SK-N-SH treated with all-trans-retinoic acid at 6 μM for 48 hours (cell line): ENCODE results near the gene PTPN6.

Experiments
- ATAC-seq: fragments of 200-7000 bp; cut with Tn5 transposase; 3 replicates; pipeline ENCODE4 v1.9.1; 2020; ENCODE audit warnings: mild to moderate bottlenecking, moderate library complexity
- ARNTL ChIP-seq: fragments of 450-650 bp; formaldehyde crosslinking; IDR thresholded peaks from 2 replicates; pipeline ENCODE4 v1.5.0; 2020; ENCODE audit warnings: low read depth, mild to moderate bottlenecking, moderate library complexity, borderline replicate concordance
- BACH2 ChIP-seq: fragments of 250-450 bp; sonication (Bioruptor Pico); IDR thresholded peaks from 2 replicates; pipeline ENCODE4 v1.9.0; 2021; ENCODE audit warnings: mild to moderate bottlenecking, borderline replicate concordance
- CSDC2 ChIP-seq: fragments of 250-450 bp; sonication (Bioruptor Pico); IDR thresholded peaks from 2 replicates; pipeline ENCODE4 v1.5.0; 2020; ENCODE audit warnings: mild to moderate bottlenecking, moderate library complexity
- ESRRG ChIP-seq: fragments of 250-450 bp; sonication (Bioruptor Pico); IDR thresholded peaks from 2 replicates; pipeline ENCODE4 v1.6.1; 2021; ENCODE audit warnings: mild to moderate bottlenecking
- GLIS3 ChIP-seq: fragments of 250-450 bp; sonication (Bioruptor Pico); IDR thresholded peaks from 2 replicates; pipeline ENCODE4 v1.5.0; 2020; ENCODE audit warnings: mild to moderate bottlenecking, moderate library complexity
- ISL1 ChIP-seq: fragments of 250-450 bp; sonication (Bioruptor Pico); IDR thresholded peaks from 2 replicates; pipeline ENCODE4 v2.1.2; 2022; ENCODE audit warnings: mild to moderate bottlenecking, moderate library complexity
- OSR1 ChIP-seq: fragments of 250-450 bp; sonication (Bioruptor Pico); IDR thresholded peaks from 2 replicates; pipeline ENCODE4 v1.8.0; 2022; ENCODE audit warnings: moderate library complexity, mild to moderate bottlenecking, inconsistent platforms
- PPARA ChIP-seq: fragments of 250-450 bp; sonication (Bioruptor Pico); IDR thresholded peaks from 2 replicates; pipeline ENCODE4 v1.5.0; 2020; ENCODE audit warnings: mild to moderate bottlenecking, borderline replicate concordance
- RARB ChIP-seq: fragments of 250-450 bp; sonication (Bioruptor Pico); IDR thresholded peaks from 2 replicates; pipeline ENCODE4 v1.8.0; 2021; ENCODE audit warnings: mild to moderate bottlenecking, moderate library complexity
- SNAI2 ChIP-seq: fragments of 250-450 bp; sonication (Bioruptor Pico); IDR thresholded peaks from 2 replicates; pipeline ENCODE4 v1.5.0; 2020; ENCODE audit warnings: mild to moderate bottlenecking, moderate library complexity
- TOX ChIP-seq: fragments of 250-450 bp; sonication (Bioruptor Pico); IDR thresholded peaks from 2 replicates; pipeline ENCODE4 v1.8.0; 2021; ENCODE audit warnings: mild to moderate bottlenecking, moderate library complexity, borderline replicate concordance
- ZC3H10 ChIP-seq: fragments of 250-450 bp; sonication (Bioruptor Pico); IDR thresholded peaks from 2 replicates; pipeline ENCODE4 v1.5.1; 2021; ENCODE audit warnings: mild to moderate bottlenecking, moderate library complexity
- ZFP3 ChIP-seq: fragments of 250-450 bp; sonication (Bioruptor Pico); IDR thresholded peaks from 2 replicates; pipeline ENCODE4 v1.5.0; 2020; ENCODE audit warnings: mild to moderate bottlenecking, moderate library complexity
- ZFP30 ChIP-seq: fragments of 450-650 bp; formaldehyde crosslinking; IDR thresholded peaks from 2 replicates; pipeline ENCODE4 v1.5.0; 2022; ENCODE audit warnings: mild to moderate bottlenecking, moderate library complexity
- ZNF8 ChIP-seq: fragments of 450-650 bp; formaldehyde crosslinking; IDR thresholded peaks from 2 replicates; pipeline ENCODE4 v1.5.0; 2020; ENCODE audit warnings: mild to moderate bottlenecking, moderate library complexity
- TF ChIP-seq, protein P1 (sequence below): fragments of 250-450 bp; sonication (Bioruptor Pico); IDR thresholded peaks from 2 replicates; pipeline ENCODE4 v1.5.0; 2020; ENCODE audit warnings: mild to moderate bottlenecking, moderate library complexity
- TF ChIP-seq, protein P2 (sequence below): fragments of 250-450 bp; sonication (Bioruptor Pico); IDR thresholded peaks from 2 replicates; pipeline ENCODE4 v1.8.0; 2021; ENCODE audit warnings: low read depth, mild to moderate bottlenecking, moderate library complexity, borderline replicate concordance
- TF ChIP-seq, protein P3 (sequence below): fragments of 250-450 bp; sonication (Bioruptor Pico); IDR thresholded peaks from 2 replicates; pipeline ENCODE4 v1.8.0; 2020; ENCODE audit warnings: mild to moderate bottlenecking, moderate library complexity, borderline replicate concordance
- TF ChIP-seq, protein P4 (sequence below): fragments of 250-450 bp; sonication (Bioruptor Pico); IDR thresholded peaks from 2 replicates; pipeline ENCODE4 v1.5.1; 2021; ENCODE audit warnings: mild to moderate bottlenecking, moderate library complexity

Gene PTPN6

DNA sequence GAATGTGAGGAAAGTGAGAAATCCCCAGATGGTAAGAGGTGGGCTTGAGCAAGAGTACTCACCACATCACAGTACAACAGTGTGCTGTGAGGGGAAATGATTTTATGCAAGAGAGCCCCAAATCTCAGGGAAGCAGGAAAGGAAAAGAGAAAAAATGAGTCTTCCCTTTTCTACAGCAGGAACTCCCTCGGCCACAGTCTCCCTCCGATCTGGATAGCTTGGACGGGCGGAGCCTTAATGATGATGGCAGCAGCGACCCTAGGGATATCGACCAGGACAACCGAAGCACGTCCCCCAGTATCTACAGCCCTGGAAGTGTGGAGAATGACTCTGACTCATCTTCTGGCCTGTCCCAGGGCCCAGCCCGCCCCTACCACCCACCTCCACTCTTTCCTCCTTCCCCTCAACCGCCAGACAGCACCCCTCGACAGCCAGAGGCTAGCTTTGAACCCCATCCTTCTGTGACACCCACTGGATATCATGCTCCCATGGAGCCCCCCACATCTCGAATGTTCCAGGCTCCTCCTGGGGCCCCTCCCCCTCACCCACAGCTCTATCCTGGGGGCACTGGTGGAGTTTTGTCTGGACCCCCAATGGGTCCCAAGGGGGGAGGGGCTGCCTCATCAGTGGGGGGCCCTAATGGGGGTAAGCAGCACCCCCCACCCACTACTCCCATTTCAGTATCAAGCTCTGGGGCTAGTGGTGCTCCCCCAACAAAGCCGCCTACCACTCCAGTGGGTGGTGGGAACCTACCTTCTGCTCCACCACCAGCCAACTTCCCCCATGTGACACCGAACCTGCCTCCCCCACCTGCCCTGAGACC, 15.6 kb upstream of the PTPN6 start:
- no peak for ATAC-seq
- TF ChIP-seq SNAI2 (no peak), ZFP30 (no peak), GLIS3 (CRISPR knock-in tag) (no peak), ZC3H10 (CRISPR knock-in tag) (no peak), ZFP3 (CRISPR knock-in tag) (no peak), RARB (CRISPR knock-in tag) (no peak), ESRRG (no peak), OSR1 (CRISPR knock-in tag) (no peak), PPARA (CRISPR knock-in tag) (no peak)
- TF ChIP-seq, protein P1, sequence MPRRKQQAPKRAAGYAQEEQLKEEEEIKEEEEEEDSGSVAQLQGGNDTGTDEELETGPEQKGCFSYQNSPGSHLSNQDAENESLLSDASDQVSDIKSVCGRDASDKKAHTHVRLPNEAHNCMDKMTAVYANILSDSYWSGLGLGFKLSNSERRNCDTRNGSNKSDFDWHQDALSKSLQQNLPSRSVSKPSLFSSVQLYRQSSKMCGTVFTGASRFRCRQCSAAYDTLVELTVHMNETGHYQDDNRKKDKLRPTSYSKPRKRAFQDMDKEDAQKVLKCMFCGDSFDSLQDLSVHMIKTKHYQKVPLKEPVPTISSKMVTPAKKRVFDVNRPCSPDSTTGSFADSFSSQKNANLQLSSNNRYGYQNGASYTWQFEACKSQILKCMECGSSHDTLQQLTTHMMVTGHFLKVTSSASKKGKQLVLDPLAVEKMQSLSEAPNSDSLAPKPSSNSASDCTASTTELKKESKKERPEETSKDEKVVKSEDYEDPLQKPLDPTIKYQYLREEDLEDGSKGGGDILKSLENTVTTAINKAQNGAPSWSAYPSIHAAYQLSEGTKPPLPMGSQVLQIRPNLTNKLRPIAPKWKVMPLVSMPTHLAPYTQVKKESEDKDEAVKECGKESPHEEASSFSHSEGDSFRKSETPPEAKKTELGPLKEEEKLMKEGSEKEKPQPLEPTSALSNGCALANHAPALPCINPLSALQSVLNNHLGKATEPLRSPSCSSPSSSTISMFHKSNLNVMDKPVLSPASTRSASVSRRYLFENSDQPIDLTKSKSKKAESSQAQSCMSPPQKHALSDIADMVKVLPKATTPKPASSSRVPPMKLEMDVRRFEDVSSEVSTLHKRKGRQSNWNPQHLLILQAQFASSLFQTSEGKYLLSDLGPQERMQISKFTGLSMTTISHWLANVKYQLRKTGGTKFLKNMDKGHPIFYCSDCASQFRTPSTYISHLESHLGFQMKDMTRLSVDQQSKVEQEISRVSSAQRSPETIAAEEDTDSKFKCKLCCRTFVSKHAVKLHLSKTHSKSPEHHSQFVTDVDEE (CRISPR knock-in tag) = no peak
- TF ChIP-seq, protein P2, sequence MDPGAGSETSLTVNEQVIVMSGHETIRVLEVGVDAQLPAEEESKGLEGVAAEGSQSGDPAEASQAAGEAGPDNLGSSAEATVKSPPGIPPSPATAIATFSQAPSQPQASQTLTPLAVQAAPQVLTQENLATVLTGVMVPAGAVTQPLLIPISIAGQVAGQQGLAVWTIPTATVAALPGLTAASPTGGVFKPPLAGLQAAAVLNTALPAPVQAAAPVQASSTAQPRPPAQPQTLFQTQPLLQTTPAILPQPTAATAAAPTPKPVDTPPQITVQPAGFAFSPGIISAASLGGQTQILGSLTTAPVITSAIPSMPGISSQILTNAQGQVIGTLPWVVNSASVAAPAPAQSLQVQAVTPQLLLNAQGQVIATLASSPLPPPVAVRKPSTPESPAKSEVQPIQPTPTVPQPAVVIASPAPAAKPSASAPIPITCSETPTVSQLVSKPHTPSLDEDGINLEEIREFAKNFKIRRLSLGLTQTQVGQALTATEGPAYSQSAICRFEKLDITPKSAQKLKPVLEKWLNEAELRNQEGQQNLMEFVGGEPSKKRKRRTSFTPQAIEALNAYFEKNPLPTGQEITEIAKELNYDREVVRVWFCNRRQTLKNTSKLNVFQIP (CRISPR knock-in tag) = no peak
- TF ChIP-seq, protein P3, sequence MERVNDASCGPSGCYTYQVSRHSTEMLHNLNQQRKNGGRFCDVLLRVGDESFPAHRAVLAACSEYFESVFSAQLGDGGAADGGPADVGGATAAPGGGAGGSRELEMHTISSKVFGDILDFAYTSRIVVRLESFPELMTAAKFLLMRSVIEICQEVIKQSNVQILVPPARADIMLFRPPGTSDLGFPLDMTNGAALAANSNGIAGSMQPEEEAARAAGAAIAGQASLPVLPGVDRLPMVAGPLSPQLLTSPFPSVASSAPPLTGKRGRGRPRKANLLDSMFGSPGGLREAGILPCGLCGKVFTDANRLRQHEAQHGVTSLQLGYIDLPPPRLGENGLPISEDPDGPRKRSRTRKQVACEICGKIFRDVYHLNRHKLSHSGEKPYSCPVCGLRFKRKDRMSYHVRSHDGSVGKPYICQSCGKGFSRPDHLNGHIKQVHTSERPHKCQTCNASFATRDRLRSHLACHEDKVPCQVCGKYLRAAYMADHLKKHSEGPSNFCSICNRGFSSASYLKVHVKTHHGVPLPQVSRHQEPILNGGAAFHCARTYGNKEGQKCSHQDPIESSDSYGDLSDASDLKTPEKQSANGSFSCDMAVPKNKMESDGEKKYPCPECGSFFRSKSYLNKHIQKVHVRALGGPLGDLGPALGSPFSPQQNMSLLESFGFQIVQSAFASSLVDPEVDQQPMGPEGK (CRISPR knock-in tag) = no peak
- TF ChIP-seq, all 23 proteins: peak for 0

DNA sequence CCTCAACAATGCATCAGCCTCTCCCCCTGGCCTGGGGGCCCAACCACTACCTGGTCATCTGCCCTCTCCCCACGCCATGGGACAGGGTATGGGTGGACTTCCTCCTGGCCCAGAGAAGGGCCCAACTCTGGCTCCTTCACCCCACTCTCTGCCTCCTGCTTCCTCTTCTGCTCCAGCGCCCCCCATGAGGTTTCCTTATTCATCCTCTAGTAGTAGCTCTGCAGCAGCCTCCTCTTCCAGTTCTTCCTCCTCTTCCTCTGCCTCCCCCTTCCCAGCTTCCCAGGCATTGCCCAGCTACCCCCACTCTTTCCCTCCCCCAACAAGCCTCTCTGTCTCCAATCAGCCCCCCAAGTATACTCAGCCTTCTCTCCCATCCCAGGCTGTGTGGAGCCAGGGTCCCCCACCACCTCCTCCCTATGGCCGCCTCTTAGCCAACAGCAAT, 14.9 kb upstream of the PTPN6 start:
- no peak for TF ChIP-seq ZFP30
- no peak for TF ChIP-seq ZFP3 (CRISPR knock-in tag)
- TF ChIP-seq ESRRG = no peak
- TF ChIP-seq ISL1 (CRISPR knock-in tag) = no peak
- TF ChIP-seq ZNF8 (CRISPR knock-in tag) = no peak
- TF ChIP-seq, protein P3 (CRISPR knock-in tag) = no peak
- no peak for TF ChIP-seq PPARA (CRISPR knock-in tag)
- no peak for TF ChIP-seq CSDC2 (CRISPR knock-in tag)
- TF ChIP-seq, protein P4, sequence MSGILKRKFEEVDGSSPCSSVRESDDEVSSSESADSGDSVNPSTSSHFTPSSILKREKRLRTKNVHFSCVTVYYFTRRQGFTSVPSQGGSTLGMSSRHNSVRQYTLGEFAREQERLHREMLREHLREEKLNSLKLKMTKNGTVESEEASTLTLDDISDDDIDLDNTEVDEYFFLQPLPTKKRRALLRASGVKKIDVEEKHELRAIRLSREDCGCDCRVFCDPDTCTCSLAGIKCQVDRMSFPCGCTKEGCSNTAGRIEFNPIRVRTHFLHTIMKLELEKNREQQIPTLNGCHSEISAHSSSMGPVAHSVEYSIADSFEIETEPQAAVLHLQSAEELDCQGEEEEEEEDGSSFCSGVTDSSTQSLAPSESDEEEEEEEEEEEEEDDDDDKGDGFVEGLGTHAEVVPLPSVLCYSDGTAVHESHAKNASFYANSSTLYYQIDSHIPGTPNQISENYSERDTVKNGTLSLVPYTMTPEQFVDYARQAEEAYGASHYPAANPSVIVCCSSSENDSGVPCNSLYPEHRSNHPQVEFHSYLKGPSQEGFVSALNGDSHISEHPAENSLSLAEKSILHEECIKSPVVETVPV (CRISPR knock-in tag) = no peak
- no peak for TF ChIP-seq SNAI2
- no peak for TF ChIP-seq ARNTL (CRISPR knock-in tag)
- no peak for TF ChIP-seq RARB (CRISPR knock-in tag)
- TF ChIP-seq, protein P1 (CRISPR knock-in tag) = no peak
- no peak for TF ChIP-seq BACH2
- no peak for TF ChIP-seq GLIS3 (CRISPR knock-in tag)
- TF ChIP-seq TOX (CRISPR knock-in tag) = no peak
- no peak for ATAC-seq
